H1 (cell line): ENCODE data around the gene INTS1. TPM values are rescaled to one million over a fixed set of nuclear protein-coding genes. Genes with fewer than 3 reads are reported as not detected.
A peak's percentile ranks its signal among the peaks of the same experiment; 100 is the strongest.

ENCODE experiments used
- CTCF ChIA-PET: fragments of 300-600 bp; sonication (Branson Sonifier 250); formaldehyde crosslinking; loops from one replicate; lab custom pipeline; 2021; ENCODE audit not compliant: partially characterized antibody; lab: Charles Lee
- POLR2A ChIA-PET: fragments of 300-600 bp; sonication (Branson Sonifier 250); formaldehyde crosslinking; loops from one replicate; lab custom pipeline; 2021; ENCODE audit warnings: inconsistent platforms; ENCODE audit not compliant: partially characterized antibody; lab: Charles Lee
- DNase-seq, 2 experiments: peaks; one replicate each; pipeline versions ENCODE4 v3.0.0 to v3.0.0-alpha.2; 2010 to 2022; ENCODE audit warnings: low spot score in 2 of 2, low read depth in 1 of 2, mixed read lengths in 1 of 2
- FAIRE-seq: peaks from 2 replicates; lab custom pipeline; 2011; peaks lifted over from hg19 to GRCh38; lab: Jason Lieb, UNC
- H2AFZ ChIP-seq: 2 replicates; pipeline ENCODE4 v1.8.1; 2012; ENCODE audit warnings: low read length, inconsistent platforms
- H2AK5ac ChIP-seq: 2 replicates; pipeline ENCODE4 v1.6.1; 2013; ENCODE audit warnings: low read depth, low read length
- H2BK120ac ChIP-seq: replicated peaks from 2 replicates; pipeline ENCODE3; 2013; ENCODE audit warnings: low read depth, low read length, inconsistent platforms
- H2BK12ac ChIP-seq: 2 replicates; pipeline ENCODE4 v1.6.1; 2013; ENCODE audit warnings: low read depth, low read length
- H2BK15ac ChIP-seq: 2 replicates; pipeline ENCODE4 v1.6.1; 2013; ENCODE audit warnings: low read length
- H2BK20ac ChIP-seq: 2 replicates; pipeline ENCODE4 v1.6.1; 2013; ENCODE audit warnings: low read length
- H2BK5ac ChIP-seq: 2 replicates; pipeline ENCODE4 v1.6.1; 2013; ENCODE audit warnings: low read depth, low read length
- H3K14ac ChIP-seq: 2 replicates; pipeline ENCODE4 v1.6.1; 2013; ENCODE audit warnings: inconsistent platforms; ENCODE audit not compliant: insufficient read length
- H3K18ac ChIP-seq: 2 replicates; pipeline ENCODE4 v1.6.1; 2013; ENCODE audit warnings: low read length; ENCODE audit errors: extremely low read depth
- H3K23ac ChIP-seq: 2 replicates; pipeline ENCODE4 v1.6.1; 2013; ENCODE audit warnings: inconsistent platforms; ENCODE audit not compliant: insufficient read length
- H3K23me2 ChIP-seq: 2 replicates; pipeline ENCODE4 v1.6.1; 2013; ENCODE audit warnings: low read depth, low read length
- H3K27ac ChIP-seq: 2 replicates; pipeline ENCODE4 v1.6.1; 2011; ENCODE audit warnings: low read depth, low read length, inconsistent platforms
- H3K27me3 ChIP-seq, 4 experiments: replicated peaks in 1 of 4; 1 replicate in 1 of 4; 2 replicates in 3 of 4; pipeline versions ENCODE4 v1.6.1 to v1.8.1; 2011 to 2013; ENCODE audit warnings: low read length in 3 of 4, mild to moderate bottlenecking in 3 of 4, inconsistent platforms in 2 of 4, mixed read lengths in 2 of 4, moderate library complexity in 1 of 4; ENCODE audit not compliant: control insufficient read depth in 3 of 4, insufficient read depth in 3 of 4; ENCODE audit errors: extremely low read depth in 1 of 4
- H3K36me3 ChIP-seq, 4 experiments: 2 replicates each; pipeline versions ENCODE4 v1.6.1 to v1.8.1; 2011 to 2013; ENCODE audit warnings: mild to moderate bottlenecking in 4 of 4, low read length in 3 of 4, moderate library complexity in 2 of 4, control low read depth in 1 of 4, inconsistent platforms in 1 of 4; ENCODE audit not compliant: insufficient read depth in 4 of 4, control insufficient read depth in 2 of 4
- H3K4ac ChIP-seq: replicated peaks from 2 replicates; pipeline ENCODE3; 2013; ENCODE audit warnings: low read length, low read depth, mixed read lengths, inconsistent platforms; ENCODE audit not compliant: insufficient read length
- H3K4me1 ChIP-seq, 4 experiments: replicated peaks in 1 of 4; 1 replicate in 1 of 4; 2 replicates in 3 of 4; pipeline versions ENCODE4 v1.6.1 to v1.8.1; 2011 to 2013; ENCODE audit warnings: low read length in 3 of 4, inconsistent platforms in 2 of 4, mixed read lengths in 1 of 4; ENCODE audit not compliant: insufficient read depth in 4 of 4, control insufficient read depth in 3 of 4
- H3K4me2 ChIP-seq, 2 experiments: 2 replicates each; pipeline versions ENCODE4 v1.6.1 to v1.8.1; 2011 to 2013; ENCODE audit warnings: low read depth in 2 of 2, low read length in 2 of 2, control low read depth in 1 of 2, inconsistent platforms in 1 of 2, mild to moderate bottlenecking in 1 of 2; ENCODE audit not compliant: insufficient read depth in 1 of 2
- H3K4me3 ChIP-seq, 4 experiments: fragments of 200-600, 300-600 bp in 1 of 4; sonication (generic), shearing (Covaris generic), sonication (Bioruptor Twin) in 1 of 4; 2 replicates each; pipeline versions ENCODE4 v1.5.1 to v1.8.1; 2011 to 2016; ENCODE audit warnings: low read length in 4 of 4, low read depth in 3 of 4, control low read depth in 2 of 4, inconsistent platforms in 2 of 4, mild to moderate bottlenecking in 2 of 4, mixed read lengths in 1 of 4, moderate library complexity in 1 of 4; ENCODE audit not compliant: insufficient read depth in 2 of 4; ENCODE audit errors: extremely low read depth in 1 of 4
- H3K56ac ChIP-seq: replicated peaks from 2 replicates; pipeline ENCODE3; 2013; ENCODE audit warnings: low read depth, mild to moderate bottlenecking, mixed read lengths, low read length, inconsistent platforms; ENCODE audit not compliant: insufficient read length
- H3K79me1 ChIP-seq: 2 replicates; pipeline ENCODE4 v1.6.1; 2013; ENCODE audit warnings: low read depth, low read length, control low read depth
- H3K79me2 ChIP-seq, 2 experiments: 2 replicates each; pipeline versions ENCODE4 v1.6.1 to v1.8.1; 2012 to 2013; ENCODE audit warnings: low read length in 2 of 2, mild to moderate bottlenecking in 2 of 2, inconsistent platforms in 1 of 2; ENCODE audit not compliant: insufficient read depth in 2 of 2, control insufficient read depth in 1 of 2
- H3K9ac ChIP-seq, 4 experiments: replicated peaks in 1 of 4; 1 replicate in 1 of 4; 2 replicates in 3 of 4; pipeline versions ENCODE4 v1.6.1 to v1.8.1; 2011 to 2013; ENCODE audit warnings: low read depth in 3 of 4, low read length in 3 of 4, control low read depth in 2 of 4, mild to moderate bottlenecking in 2 of 4, moderate library complexity in 2 of 4, inconsistent platforms in 1 of 4; ENCODE audit errors: extremely low read depth in 1 of 4
- H3K9me3 ChIP-seq, 2 experiments: 2 replicates each; pipeline versions ENCODE4 v1.6.1 to v1.8.1; 2012 to 2013; ENCODE audit warnings: mild to moderate bottlenecking in 2 of 2, moderate library complexity in 2 of 2, control low read depth in 1 of 2, inconsistent platforms in 1 of 2, low read depth in 1 of 2, low read length in 1 of 2, mixed read lengths in 1 of 2; ENCODE audit not compliant: insufficient read depth in 2 of 2
- H4K20me1 ChIP-seq, 2 experiments: replicated peaks in 1 of 2; 2 replicates each; pipeline versions ENCODE3 to v1.8.1; 2011 to 2013; ENCODE audit warnings: inconsistent platforms in 2 of 2, low read length in 2 of 2, mild to moderate bottlenecking in 1 of 2; ENCODE audit not compliant: insufficient read depth in 2 of 2, control insufficient read depth in 1 of 2
- H4K5ac ChIP-seq: 2 replicates; pipeline ENCODE4 v1.6.1; 2013; ENCODE audit warnings: low read length, low read depth, mixed read lengths, inconsistent platforms; ENCODE audit not compliant: insufficient read length
- H4K8ac ChIP-seq: 2 replicates; pipeline ENCODE4 v1.8.0; 2013; ENCODE audit warnings: mild to moderate bottlenecking, moderate library complexity, low read length, inconsistent platforms; ENCODE audit not compliant: insufficient read depth; ENCODE audit errors: extremely low read depth
- H4K91ac ChIP-seq: replicated peaks from 2 replicates; pipeline ENCODE3; 2013; ENCODE audit warnings: low read length, mixed read lengths, inconsistent platforms; ENCODE audit not compliant: insufficient read length
- E2F6 ChIP-seq: IDR thresholded peaks from 2 replicates; pipeline ENCODE4 v1.6.1; 2012; ENCODE audit warnings: inconsistent platforms
- JUND ChIP-seq: IDR thresholded peaks from 2 replicates; pipeline ENCODE4 v1.6.1; 2011; ENCODE audit warnings: mild to moderate bottlenecking, improper control_type of control experiment, low read length
- KDM4A ChIP-seq: IDR thresholded peaks from one replicate; pipeline ENCODE4 v1.7.1; 2012; ENCODE audit warnings: low read depth, mild to moderate bottlenecking, moderate library complexity, low read length, inconsistent platforms; ENCODE audit not compliant: severe bottlenecking
- WGBS, 2 experiments: shearing (Covaris generic) in 1 of 2; methylation state at CpG; one replicate each; pipeline versions ENCODE4 v1.1.6 to v1.1.7; 2013 to 2015; ENCODE audit warnings: low lambda C conversion rate in 2 of 2, mixed read lengths in 2 of 2, inconsistent platforms in 1 of 2, low coverage in 1 of 2, missing lambda C conversion rate in 1 of 2; ENCODE audit not compliant: insufficient replicate concordance in 2 of 2, insufficient coverage in 1 of 2, insufficient read length in 1 of 2; ENCODE audit errors: extremely low coverage in 1 of 2, missing lambda C conversion rate in 1 of 2; 5-methylcytosine and 5-hydroxymethylcytosine counted together
- polyA plus RNA-seq, 7 experiments: library from polyadenylated mRNA; depleted of rRNA in 3 of 7; stranded (reverse) in 5 of 7; unstranded in 2 of 7; fragments of >200 nt in 5 of 7; fragments of 200-250 nt in 2 of 7; gene quantifications; 1 replicate in 5 of 7; 2 replicates in 1 of 7; 4 replicates in 1 of 7; pipeline versions ENCODE4 v1.2.1 to v1.2.3, GENCODE V29; 2011 to 2013; ENCODE audit warnings: missing spikeins in 2 of 7, mixed read lengths in 2 of 7
- total RNA-seq: library from RNA; stranded (reverse); fragmentation: NEBNext Ultra II Directional; extraction: Animal tissue kit (Norgen Biotek cat#: 25700); gene quantifications from 2 replicates; pipeline ENCODE4 v1.2.1, GENCODE V29; 2021

Gene INTS1
- total and polyA plus RNA-seq, 2 of the 8 experiments (the other 6 are each of a cell fraction or from before 2014, with no cell fraction given): 76.9 to 104 TPM

- ChIA-PET CTCF (no interaction called here), POLR2A (no interaction called here)
- no peak overlapping the region for H3K56ac ChIP-seq
- no peak overlapping the region for H4K5ac ChIP-seq
- H2BK5ac ChIP-seq: no peak overlapping the region
- no peak for DNase-seq
- H3K23ac ChIP-seq: no peak overlapping the region
- no peak overlapping the region for H2BK20ac ChIP-seq
- H3K14ac ChIP-seq: no peak overlapping the region
- H3K9ac ChIP-seq: peak overlapping the region in 1 of 4 experiments; percentile 76; a peak in 2 of 7 replicates
- H3K27ac ChIP-seq: no peak overlapping the region
- TF ChIP-seq E2F6: 0 out of 2 replicates have a peak, but pooled peaks have one; percentile 11
- TF ChIP-seq KDM4A: peak; percentile 43
- no peak for TF ChIP-seq JUND
- H3K23me2 ChIP-seq: peaks cover 6% of the 10 kb centered on the region; the same call in 1 of the 2 replicates
- H4K20me1 ChIP-seq: peaks cover 6 to 14% of the 10 kb centered on the region in 2 experiments
- H3K9me3 ChIP-seq: no peaks in the 10 kb centered on the region
- H3K4ac ChIP-seq: no peak overlapping the region
- peaks cover 0 to 46% of the 10 kb centered on the region in 2 experiments; a peak in 3 of 4 replicates for H3K79me2 ChIP-seq
- no peak overlapping the region for H2AK5ac ChIP-seq
- no peak overlapping the region; the same call in 1 of the 2 replicates for H3K18ac ChIP-seq
- no peaks in the 10 kb centered on the region; a peak in 2 of 7 replicates for H3K27me3 ChIP-seq
- no peak overlapping the region for H2BK15ac ChIP-seq
- H3K4me2 ChIP-seq: peak overlapping the region; percentile 80 to 83
- H3K4me1 ChIP-seq: peaks cover 4 to 27% (median 18%) of the 10 kb centered on the region in 4 experiments
- H3K4me3 ChIP-seq: peak overlapping the region; percentile 17 to 66 (median 37); a peak in 5 of 8 replicates
- H2BK12ac ChIP-seq: no peak overlapping the region
- no peaks in the 10 kb centered on the region for H3K36me3 ChIP-seq
- peaks cover 17% of the 10 kb centered on the region for H3K79me1 ChIP-seq
- H2AFZ ChIP-seq: no peak overlapping the region
- WGBS, 2 experiments: no CpG with 5 or more reads among the region's 45 CpGs
- no peak overlapping the region for H4K8ac ChIP-seq
- H2BK120ac ChIP-seq: no peak overlapping the region
- no peak for FAIRE-seq
- H4K91ac ChIP-seq: no peak overlapping the region
These were observed 26.7 kb upstream of the INTS1 start for GRCh38 chr7:1530946-1531262.
